Stomach (tissue), 4 donors: ENCODE results near the gene PHLDB1.

ENCODE experiments used
- EP300 ChIP-seq: sonication (generic); formaldehyde crosslinking; IDR thresholded peaks from one replicate; pipeline ENCODE4 v1.6.1; 2017; ENCODE audit warnings: antibody characterized with exemption
- TF ChIP-seq, protein P1 (sequence below), 7 experiments: fragments of 450-650 bp in 4 of 7; fragments of 200-600 bp in 3 of 7; sonication (generic) in 3 of 7; IDR thresholded peaks; one replicate each; pipeline ENCODE4 v1.5.1; 2016 to 2019; ENCODE audit warnings: antibody characterized with exemption in 7 of 7, control low read depth in 2 of 7, mild to moderate bottlenecking in 1 of 7

DNA sequence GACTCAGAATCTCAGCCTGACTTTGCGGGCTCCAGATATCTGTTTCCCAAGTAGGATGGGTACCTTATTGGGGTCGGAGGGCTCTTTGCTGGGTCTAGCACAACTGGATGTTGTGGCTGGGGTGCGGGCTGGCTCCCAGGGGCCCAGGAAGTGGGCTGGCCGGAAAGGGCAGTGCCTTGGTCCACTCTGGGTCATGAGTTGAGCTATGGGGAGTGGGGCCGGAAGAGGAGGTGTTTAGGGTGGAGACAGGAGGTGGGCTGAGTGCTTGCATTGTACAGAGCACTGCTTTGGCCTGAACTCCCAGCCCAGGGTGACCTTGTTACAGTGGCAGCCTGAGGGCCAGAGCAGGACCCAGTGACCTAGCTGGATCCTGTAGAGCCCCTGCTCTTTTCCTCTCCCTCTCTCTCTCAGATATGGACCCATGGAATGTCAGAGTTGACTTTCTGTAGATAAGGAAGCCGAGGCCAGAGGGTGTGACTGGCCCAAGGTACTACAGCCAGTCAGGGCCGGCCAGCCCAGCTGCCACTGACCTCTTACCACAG is 13.2 kb downstream of the PHLDB1 start:
- TF ChIP-seq EP300, result no peak
- TF ChIP-seq, protein P1, sequence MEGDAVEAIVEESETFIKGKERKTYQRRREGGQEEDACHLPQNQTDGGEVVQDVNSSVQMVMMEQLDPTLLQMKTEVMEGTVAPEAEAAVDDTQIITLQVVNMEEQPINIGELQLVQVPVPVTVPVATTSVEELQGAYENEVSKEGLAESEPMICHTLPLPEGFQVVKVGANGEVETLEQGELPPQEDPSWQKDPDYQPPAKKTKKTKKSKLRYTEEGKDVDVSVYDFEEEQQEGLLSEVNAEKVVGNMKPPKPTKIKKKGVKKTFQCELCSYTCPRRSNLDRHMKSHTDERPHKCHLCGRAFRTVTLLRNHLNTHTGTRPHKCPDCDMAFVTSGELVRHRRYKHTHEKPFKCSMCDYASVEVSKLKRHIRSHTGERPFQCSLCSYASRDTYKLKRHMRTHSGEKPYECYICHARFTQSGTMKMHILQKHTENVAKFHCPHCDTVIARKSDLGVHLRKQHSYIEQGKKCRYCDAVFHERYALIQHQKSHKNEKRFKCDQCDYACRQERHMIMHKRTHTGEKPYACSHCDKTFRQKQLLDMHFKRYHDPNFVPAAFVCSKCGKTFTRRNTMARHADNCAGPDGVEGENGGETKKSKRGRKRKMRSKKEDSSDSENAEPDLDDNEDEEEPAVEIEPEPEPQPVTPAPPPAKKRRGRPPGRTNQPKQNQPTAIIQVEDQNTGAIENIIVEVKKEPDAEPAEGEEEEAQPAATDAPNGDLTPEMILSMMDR (IDR thresholded peaks at IDR 0.05), result no peak
